ENCODE data around the gene WARS2.

GRCh38 chr1:119090250-119090649 lies 50.2 kb downstream of the WARS2 start:
- TF ChIP-seq CTCF (conservative IDR thresholded peaks at IDR 0.05), result no peak
- no peak for TF ChIP-seq ZFX (IDR thresholded peaks at IDR 0.05)
